ENCODE measurements around the gene FBXL7.

DNA sequence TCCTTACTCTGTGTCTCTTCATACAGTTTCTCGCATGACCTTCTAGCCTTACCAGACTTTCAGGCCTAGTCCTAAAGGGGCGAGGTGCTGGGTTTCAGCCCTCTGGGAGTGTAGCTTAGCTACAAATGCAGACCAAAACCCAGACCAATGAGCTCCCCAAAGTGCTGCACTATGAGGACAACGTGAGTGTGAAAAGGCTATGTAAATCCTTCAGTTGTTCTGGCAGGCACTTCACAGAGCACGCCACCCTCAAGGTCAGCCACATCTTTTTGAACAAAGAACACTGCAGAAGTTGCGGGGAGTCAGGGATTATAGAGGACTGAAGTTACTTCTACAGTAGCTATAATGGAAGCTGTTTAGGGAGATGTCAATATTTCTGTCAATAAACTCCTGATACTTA is 377.9 kb downstream of the FBXL7 start:
- TF ChIP-seq CTCF (IDR thresholded peaks at IDR 0.05; ENCODE audit: insufficient read depth, low read length, poor library complexity, severe bottlenecking): no peak
- TF ChIP-seq EZH2phosphoT487 (conservative IDR thresholded peaks at IDR 0.05; ENCODE audit: low read length): no peak
